GM12872 (cell line): Measurements from ENCODE around the gene DNAJB11.

Experiments used
- TF ChIP-seq, protein P1 (sequence below): IDR thresholded peaks from 3 replicates; pipeline ENCODE4 v1.5.1; 2011; ENCODE audit warnings: low read depth, mild to moderate bottlenecking, low read length, moderate library complexity; ENCODE audit not compliant: insufficient read depth

DNAJB11 gene

GRCh38 chr3:186570096-186570940, at the start of gene DNAJB11:
TSS of gene DNAJB11 (plus strand) at chr3:186570720. CDS start at chr3:186570898, 178 bp downstream.
- TF ChIP-seq, protein P1, sequence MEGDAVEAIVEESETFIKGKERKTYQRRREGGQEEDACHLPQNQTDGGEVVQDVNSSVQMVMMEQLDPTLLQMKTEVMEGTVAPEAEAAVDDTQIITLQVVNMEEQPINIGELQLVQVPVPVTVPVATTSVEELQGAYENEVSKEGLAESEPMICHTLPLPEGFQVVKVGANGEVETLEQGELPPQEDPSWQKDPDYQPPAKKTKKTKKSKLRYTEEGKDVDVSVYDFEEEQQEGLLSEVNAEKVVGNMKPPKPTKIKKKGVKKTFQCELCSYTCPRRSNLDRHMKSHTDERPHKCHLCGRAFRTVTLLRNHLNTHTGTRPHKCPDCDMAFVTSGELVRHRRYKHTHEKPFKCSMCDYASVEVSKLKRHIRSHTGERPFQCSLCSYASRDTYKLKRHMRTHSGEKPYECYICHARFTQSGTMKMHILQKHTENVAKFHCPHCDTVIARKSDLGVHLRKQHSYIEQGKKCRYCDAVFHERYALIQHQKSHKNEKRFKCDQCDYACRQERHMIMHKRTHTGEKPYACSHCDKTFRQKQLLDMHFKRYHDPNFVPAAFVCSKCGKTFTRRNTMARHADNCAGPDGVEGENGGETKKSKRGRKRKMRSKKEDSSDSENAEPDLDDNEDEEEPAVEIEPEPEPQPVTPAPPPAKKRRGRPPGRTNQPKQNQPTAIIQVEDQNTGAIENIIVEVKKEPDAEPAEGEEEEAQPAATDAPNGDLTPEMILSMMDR = no peak

DNA sequence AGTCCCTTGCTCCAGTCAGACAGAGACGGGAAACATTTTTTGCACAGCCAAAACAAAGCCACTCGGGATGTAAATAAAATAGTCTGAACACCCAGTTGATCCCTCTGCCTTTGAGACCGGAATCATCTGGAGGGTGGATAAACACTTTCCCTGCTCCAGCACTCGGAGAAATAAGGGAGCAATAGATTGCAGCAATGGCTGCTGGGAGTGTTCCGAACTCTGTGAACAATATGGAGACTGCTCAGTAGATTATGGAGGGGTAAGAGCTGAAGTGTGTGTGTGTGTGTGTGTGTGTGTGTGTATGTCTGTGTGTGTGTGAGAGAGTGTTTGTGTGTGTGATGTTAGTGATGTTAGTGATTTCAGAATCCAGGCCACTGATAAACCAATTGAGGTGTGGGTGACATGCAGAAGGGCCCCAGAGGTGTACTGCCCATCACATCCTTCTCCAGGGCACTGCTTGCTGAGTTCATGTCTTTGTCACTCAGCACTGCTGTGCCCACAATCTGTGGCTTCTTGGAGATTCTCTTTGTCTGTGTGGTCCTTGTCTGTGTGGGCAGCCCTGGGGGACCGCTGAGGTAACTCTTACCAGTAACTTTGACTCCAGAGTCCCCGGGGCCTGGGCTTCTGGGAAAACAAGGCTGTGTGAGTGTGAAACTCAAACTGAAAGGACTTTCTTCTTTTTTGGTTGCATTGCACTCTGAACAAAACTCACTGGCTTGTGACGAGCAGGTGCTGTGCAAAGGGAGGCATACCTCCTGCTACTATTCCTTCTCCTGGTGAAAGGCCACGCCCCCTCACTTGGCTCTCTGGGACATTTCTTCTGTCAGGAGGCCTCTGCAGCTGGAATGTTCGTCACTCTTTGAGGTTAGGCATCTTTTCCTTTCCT, 49.3 kb upstream of the DNAJB11 start:
- TF ChIP-seq, protein P1 = no peak

GRCh38 chr3:186523022-186523421, 47.5 kb upstream of the DNAJB11 start:
- TF ChIP-seq, protein P1 = no peak

GRCh38 chr3:186523434-186523833, 47.1 kb upstream of the DNAJB11 start:
- TF ChIP-seq, protein P1 = no peak

GRCh38 chr3:186524616-186525015, 45.9 kb upstream of the DNAJB11 start:
- TF ChIP-seq, protein P1 = no peak

DNA sequence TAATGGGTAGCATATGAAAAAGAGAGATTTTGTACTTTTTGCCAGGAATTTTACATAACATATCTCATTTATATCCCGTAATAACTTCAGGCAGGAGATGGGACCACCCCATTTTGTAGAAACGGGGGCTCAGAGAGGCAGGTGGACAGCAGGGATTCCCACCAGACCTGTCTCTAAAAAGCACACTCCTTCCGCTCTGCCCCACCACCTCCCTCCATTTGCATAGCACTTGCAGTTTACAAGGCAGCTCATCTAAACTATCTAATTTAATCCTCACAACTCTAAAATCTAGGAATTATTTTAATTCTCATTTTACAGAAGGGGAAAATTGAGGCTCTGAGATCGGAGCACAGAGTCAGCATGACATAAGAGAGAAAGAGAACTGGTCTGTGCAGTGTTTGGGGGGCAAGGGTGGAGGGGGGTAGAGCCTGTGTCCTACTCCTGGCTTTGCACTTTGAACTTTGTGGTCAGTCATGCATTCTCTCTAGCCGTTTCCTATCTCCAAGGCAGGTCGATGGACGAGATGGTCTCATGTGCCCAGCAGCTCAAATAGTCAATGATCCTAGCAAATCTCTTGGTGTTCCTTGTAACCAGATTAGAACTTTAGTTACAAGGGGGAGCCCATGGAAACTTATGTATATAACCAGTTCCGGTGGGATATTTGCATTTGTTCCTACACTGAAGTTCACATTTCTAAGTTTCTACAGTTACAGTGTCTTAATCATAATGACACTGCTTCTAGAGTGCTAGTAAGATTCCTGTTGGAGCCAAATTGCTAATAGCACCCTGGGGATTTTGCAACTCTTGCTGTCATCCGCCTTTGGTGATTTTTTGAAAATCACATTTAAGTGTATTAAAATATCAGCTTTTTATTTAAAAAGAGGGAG, 44.9 kb upstream of the DNAJB11 start:
- TF ChIP-seq, protein P1 = no peak
